ENCODE measurements around the gene AMN1. TPM values are rescaled to one million over a fixed set of nuclear protein-coding genes. Genes with fewer than 3 reads are reported as not detected.

The AMN1 gene
- total RNA-seq, 1 donor from 2014 or later, result 9.7 TPM

Other genes with a start within 250 kb of the AMN1 start
- 36.7 TPM for gene DENND5B, start 137.9 kb downstream of the AMN1 start, total RNA-seq
- 7.0 TPM for gene ETFBKMT, start 69.3 kb downstream of the AMN1 start, total RNA-seq
- 18.1 TPM for gene RESF1, start 230.4 kb upstream of the AMN1 start, total RNA-seq